Kidney tubule cell (primary cell): ENCODE data around the gene FGF12.

Experiments
- DNase-seq: peaks from one replicate; pipeline ENCODE4 v3.0.0-alpha.2; 2018; ENCODE audit warnings: low spot score

Gene FGF12

DNA sequence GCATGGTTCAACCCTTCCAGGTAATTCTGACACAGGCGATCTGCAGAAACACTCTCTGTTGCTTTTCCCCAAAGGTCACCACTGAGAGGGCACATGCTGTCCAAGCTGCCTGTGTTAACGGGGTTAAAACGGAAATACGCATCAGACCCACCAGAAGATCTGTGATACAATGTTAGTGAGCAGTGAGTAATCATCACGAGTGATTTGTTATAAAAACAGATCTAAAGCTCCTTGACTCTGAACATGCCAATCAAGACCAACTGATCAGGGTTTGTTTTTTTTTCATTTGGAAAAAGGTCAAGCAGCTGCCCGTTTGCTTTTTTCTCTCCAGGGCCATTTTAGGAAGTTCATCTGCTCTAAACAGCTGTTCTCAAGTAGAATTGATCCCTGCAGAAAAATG is 43.2 kb downstream of the FGF12 start:
- no peak for DNase-seq

DNA sequence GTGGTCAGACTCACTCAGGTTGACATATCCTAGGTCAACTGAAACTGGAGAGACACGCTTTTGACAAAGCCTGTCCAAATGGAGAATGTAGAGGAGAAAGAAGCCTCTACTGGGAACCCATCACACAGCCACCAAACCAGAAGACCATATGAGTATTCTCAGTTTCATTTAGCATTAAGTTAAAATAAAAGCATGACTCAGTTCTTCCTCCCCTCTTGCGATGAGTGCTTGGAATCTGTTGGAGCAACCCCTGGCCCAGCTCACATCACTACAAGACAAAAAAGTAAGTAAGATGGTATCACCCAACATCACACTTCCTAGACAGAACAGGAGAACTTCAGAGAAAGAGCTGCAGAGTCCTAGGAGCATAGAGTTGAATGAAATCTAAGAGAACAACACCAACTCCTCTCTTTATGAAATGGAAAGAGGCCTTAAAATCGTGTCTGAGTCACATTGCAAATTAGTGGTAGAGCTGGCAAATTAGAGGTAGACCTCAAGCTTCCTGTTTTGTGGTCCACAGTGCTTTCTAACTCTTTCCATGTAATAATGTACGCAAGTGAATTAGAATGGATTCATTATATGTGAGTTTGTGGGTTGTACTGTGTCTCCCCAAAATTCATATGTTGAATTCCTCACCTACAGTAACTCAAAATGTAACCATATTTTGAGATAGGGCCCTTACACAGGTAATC is 51.2 kb downstream of the FGF12 start:
- no peak for DNase-seq

DNA sequence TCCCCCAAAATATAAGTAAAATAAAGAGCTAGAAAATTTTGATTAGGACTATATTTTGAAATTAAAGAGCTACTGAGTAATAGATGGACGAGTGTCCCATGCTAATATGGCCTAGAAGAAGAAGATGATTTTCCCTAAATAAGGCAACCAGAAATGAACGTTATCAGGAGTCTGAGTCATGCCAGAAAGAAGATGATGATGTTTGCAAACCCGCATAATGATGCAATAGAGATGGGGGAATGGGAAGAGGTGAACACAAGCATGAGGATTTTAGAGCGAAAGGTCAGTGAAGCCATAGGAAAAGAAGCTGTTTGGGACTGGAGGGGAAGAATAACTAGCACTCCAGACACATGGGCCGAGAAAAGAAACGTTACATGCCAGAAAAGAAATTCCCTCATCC is 71.7 kb downstream of the FGF12 start:
- DNase-seq = no peak

DNA sequence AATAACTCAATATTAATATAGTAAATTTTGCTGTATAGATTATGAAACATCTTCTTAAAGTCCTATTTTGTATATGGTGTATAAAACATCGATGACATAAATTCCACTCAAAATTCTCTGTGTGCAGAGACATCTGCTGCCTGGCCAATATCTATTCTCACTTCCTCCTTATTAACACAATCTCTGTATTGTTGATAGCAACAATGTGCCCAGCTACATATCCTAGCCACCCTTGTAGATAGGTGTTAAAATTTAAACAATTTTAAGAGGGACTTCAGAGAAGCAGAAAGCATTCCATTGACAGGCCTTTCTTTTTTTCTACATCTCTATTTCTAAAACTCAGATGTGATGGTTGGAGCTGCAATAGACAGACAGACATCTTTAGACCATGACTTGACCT is 72.3 kb downstream of the FGF12 start:
- DNase-seq = no peak

DNA sequence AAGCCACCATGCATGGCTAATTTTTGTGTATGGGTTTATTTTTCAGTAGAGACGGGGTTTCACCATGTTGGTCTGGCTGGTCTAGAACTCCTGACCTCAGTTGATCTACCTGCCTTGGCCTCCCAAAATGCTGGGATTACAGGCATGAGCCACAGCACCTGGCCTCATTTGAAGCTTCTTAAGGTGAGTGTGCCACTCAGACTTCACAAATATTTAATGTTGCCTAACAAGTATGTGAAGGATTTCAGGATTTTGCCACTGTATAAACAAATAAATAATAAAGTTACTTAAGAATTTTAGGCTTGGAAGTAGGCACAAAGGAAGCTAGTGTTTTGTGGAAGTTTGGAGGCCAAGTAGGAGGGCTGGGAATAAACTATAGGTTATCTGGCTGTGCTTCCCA is 73.5 kb downstream of the FGF12 start:
- DNase-seq = no peak

DNA sequence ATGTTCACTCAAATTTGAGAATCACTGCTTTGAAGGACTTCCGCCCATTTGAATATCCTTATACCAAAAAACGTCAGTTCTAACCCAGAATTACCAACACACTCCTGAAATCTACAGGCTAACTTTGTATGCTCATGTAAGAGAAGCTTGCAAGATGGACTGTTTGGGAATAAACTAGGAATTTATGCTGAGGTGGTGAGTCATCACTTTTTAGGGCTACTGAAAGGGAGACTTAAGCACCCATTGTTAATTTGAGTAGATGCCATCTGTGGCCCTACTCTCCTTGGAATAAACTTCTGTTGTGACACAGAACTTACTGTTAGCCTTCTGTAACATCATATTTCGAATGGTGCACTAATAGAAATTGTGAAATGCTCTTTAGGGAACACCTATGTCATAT is 74.6 kb downstream of the FGF12 start:
- no peak for DNase-seq

DNA sequence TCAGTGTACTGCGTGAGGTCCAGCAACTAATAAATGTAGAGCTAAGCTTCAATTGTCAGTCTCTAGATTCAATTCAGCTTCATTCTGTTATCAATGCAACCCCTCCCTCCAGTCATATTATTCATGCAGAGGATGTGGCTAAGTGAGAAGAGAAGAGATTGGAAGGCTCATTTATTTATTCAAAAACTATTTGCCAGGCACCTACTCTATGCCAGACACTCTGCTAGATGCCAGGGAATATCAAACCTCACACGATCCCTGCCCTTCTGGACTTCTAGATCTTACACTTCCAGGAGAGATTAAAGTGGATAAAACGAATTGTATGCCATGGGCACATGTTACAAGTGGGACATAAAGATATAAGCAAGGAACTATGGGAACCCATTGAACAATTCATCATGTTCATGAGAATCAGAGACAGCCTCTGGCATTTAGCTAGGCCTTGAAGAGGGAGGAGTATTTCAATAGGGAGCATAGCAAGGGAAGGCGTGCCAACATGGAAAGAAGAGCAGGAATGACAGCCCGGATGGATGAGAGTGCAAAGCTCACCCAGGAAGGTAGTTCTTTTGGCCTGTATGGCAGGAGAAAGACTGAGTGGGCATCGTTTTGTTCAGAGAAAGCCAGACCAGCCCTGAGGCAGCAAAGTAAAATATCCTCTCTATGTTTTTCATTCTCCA is 75.4 kb downstream of the FGF12 start:
- DNase-seq = no peak

DNA sequence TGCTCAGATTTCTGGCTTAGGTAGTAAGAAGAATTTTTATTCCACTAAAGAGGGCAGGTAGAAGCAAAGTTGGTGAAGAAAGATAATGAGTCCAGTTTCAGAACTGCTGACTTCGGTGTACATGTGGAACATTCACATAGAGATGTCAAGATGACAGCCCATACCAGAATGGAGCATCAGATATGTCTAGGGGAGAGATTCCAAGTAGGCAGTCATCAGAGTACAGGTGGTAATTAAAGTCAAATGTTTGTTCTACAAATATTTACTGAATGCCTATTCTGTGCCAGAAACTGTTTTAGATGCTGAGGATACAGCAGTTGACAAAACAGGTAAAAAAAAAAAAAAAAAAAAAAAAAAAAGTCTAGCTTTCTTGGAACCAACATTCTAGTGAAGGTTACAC is 81.9 kb downstream of the FGF12 start:
- DNase-seq = no peak

DNA sequence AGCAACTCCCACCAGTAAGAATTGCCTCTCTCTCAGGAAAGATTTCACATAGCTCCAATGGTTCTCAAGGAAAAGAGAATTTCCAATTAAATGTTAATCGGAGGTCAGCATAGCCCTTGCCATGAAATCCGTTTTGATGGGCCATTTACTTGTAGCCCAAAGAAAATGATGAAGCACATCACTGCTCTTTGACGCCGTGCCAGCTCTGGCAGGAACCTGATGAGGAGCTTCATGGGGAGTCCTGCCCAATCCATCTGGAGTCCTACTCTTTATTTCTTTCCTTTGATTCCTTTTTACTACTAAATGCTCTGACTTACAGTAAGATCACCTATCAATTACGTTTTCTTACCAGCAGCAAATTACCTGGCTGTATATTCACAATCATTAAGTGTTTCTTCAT is 84.7 kb downstream of the FGF12 start:
- no peak for DNase-seq

DNA sequence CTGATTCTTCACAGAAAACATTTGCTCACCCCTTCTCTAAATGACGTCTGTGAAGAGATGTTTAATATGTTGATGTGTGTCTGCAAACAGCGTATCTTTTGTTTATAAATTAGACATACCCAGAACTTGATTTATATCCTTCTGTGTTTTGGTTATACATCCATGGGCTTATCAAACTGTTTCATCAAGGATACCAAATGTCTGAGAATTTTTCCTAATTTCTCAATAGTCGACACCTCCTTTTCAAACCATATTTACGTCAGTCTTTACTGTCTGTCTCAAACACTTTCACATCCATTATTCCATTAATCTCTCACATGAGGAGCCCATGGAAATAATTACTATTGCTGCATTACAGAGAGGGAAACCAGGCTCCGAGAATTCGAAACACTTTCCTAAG is 85.4 kb downstream of the FGF12 start:
- DNase-seq = no peak

DNA sequence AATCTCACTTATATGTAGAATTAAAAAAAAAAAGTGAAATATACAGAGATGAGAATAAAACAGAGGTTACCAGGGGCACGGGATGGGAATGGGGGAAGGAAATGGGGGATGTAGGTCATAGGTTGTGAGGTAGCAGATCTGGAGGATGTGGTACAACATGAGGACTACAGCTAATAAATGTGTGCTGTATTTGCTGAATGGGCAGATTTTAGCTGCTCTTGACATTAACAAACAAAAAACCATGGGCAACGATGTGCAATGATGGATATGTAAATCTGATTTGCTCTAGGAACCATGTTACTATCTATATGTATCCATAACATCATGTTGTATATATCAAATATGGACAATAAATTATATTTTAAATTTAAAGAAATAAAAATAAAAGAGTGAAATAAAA is 87.4 kb downstream of the FGF12 start:
- DNase-seq = no peak

DNA sequence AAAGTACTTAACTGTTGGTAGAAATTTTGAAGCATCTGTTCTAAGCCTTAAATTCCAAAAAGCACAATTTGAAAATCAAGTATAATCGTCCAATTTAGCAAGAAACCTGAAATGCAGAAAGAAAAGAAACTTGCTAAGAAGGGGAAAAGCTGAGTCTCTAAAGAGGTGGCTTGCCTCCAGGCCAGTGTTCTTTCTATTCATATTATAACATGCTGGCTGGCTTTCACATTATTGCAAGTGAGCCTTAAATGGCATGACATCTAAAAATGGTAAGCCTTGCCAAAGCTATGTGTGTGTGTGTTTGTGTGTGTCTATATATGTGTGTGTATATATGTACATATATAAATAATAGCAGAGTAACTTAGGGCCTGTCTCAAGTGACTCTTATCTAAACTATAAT is 89.5 kb downstream of the FGF12 start:
- no peak for DNase-seq

DNA sequence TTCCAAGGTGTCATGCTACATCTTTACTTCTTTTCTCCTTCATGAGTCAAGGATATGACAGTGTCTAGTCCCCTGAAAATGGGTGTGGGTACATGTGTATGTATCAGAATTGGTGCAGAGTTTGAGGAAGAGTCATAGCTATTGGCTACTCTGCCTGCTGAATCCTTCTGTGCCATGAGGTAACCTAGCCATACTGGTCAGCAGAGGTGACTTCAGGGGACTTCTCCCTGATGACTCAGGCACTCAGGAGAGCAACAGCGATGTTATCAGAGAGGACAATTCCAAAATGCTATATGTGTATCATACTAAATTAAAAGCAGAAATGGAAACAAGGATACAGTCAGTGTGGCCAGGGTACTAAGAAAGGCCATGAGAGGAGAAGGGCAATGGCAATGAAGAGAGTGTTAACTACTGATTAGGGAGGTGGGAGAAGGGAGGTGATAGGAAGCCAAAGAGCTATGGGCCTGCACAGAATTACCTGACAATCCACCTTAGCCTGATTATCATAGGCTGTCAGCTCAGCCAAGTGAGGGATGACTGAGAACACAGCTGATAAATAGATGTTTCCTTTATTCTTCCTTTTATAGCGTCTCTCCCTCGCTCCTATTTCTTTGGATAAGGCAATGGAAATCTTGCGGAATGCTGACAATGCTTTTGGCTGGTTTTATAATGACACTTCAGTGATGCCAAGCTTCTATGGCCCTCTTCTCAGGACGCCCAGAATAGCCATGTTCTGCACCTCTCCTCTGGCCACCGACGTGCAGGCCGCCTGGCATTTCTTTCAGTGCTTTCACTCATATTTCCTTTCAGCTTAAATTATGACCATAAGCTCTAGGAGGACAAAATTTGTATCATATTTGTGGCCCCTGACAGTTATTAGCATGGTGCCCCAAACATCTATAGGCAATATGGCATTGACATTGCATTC is 90.6 kb downstream of the FGF12 start:
- no peak for DNase-seq

DNA sequence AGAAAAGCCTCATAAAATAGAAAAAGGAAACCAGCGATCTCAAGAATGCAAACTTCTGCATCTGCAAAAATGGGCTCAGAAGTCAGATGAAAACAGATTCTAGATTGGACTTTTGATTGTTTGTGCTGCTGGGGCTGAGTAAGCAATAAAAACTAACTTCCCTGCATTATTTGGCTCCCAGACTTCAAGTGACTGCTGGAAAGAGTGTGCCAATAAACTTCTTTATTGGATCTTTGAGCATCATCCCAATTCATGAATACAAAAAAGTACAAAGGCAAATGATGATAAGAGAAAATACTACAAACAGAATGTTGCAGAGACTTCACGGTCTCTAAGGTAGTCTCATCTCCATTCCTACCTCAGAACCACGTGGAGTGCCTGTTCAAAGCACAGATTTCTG is 97.9 kb downstream of the FGF12 start:
- DNase-seq = no peak

DNA sequence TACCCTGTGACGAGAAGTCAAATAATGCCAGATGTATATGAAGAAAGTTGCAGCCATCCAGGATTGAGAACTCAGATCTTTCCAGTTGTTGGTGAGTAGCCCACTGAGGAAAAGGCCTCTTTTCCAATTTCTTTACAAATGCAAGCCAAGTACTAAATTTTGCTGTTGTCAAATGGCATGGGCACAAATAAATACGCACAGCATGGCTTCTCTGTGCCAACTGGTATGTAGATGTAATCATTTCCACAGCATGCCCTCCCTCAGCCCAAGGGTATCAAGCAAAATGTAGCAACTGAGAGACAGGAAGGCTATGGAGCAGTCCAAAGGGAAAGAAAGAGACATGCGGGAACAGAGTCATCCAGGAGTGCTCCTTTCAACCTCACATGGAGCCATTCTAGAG is 105.4 kb downstream of the FGF12 start:
- no peak for DNase-seq

DNA sequence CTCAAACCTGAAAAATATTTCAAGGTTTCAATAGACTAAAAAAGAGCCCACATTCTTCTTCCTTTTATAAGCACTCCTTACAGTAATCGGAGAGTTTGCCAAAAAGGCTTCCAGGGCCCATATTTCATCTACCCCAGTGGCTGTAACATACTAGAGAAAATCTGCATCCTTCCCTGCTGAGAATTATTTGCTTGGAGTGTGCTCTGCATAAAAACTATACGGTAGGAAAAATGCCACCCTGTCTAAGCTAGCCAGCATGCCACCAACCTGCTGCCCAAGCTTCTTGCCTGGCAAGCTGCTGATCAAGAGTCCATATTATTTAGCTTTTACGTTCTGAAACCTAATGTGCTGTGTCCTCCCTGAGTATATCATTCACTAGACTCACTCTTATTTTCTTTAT is 107.1 kb downstream of the FGF12 start:
- no peak for DNase-seq

DNA sequence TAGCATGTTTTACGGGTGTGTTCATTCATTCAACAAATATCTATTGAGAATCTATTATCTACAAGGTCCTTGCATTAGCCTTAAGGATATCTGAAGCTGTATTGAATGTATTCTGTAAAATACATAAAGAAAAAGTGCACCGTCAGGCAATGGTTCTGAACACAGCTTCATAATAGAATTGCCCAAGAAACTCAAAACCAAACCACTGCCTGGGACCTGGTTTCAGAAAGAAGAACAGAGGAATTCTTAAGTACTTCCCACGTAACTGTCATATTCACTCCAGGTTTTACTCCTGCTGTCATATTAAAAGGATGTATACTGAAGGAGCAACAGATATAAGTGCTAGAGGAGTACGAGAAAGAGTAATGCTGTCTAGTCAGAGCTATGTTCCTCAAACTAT is 115.9 kb downstream of the FGF12 start:
- no peak for DNase-seq

DNA sequence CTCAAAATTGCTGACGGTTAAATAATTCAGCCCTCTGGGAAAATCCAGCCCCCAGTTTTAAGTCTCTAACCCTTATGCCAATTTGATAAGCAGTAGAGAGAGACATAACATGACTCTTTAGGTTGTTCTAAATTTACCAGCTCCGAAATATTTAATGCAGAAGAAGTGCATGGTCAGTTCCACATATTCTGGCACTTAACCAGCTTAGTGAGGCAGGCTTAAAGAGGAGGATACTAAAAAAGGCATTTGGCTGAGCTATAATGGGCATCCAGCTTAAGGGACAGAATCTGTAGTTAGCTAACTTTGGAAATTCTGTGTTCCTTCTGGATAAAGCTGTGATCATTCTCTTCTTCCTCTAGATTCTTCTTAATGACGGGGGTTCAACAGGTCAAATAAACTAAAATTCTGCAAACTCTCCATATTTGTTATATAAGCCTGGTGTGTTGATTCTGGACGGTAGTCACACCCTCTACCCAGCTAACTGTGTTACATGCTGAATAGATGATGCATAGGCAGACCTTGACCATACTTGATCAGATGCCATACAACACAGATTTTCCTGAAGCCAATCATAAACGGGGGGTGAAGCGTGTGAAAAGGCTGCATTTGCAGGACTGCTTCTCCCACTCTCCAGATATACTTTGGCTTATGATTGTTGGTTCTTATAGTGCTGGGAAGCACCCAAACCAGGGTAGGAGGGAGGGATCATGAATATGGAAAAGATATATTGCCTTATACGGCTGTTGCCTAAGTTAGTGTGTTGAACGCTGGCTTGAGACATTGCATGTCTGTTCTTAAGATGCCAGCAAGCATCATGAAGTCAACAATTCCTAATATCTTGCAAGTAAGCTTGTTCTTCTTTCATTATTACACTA is 118.4 kb downstream of the FGF12 start:
- no peak for DNase-seq

DNA sequence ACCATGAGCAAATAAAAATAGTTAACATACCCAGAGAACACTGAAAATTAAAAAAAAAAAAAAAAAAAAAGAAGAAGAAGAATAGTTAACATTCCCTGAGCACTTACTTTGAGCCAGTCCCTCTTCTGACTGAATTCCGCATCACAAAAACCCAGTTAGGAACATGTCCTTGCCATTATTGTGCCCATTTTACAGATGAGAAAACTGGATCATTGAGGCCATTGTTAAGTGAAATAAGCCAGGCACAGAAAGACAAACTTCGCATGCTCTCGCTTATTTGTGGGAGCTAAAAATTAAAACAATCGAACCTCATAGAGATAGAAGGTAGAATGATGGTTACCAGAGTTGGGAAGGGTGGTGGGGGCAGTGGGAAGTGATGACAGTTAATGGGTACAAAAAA is 119.5 kb downstream of the FGF12 start:
- no peak for DNase-seq

DNA sequence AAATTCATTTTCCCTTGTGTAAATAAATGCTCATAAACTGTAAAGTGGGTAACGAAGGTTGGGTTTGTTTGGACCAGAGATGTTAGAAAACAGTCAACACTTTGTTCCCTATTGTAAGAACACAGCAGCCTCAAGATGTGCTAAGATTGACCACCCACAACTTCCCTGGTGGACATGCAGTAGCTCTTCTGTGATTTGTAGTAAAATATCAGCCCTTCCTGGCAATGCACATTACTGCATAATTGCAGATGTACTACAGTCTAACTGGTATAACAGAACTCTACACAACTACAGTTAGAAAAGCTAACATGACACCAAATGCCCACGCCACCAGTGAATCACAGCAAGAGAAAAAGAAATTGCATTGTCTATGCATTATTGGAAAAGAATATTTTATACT is 129.4 kb downstream of the FGF12 start:
- no peak for DNase-seq

DNA sequence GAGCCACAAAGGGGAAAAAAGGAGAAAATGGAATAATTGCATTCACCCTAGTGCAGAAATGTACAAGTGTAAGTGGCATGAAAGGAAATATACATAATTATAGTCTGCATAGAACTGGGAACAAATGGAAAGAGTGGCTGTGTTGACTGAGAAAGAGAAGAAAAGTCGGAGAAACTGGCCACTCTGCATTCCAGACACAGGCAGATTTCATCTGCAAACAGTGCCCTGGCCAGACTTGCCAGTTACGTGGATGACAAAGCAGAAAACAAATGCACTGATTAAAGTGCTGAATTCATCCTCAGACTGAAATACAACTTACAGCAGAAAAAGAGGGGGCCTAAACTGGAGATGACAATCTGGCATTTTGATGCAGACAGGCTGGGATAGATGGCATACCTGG is 129.8 kb downstream of the FGF12 start:
- DNase-seq = no peak

DNA sequence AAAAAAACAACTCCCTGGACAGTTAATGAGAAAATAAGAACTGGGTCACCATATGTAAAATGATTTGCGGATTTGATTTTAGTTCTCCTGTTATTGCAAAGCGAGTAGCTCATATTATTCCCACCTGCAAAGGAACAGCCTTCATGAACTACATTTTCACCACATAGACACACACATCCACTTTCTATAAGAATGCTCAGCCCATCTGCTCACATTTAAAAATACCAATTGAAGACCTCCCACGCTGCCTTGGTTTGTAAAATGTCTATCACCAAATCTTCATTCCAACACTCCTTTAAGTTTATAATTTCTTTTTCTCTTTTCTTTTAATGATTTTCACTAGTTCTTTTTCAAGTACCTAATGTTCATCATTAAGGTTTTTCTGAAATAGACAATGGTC is 148.6 kb downstream of the FGF12 start:
- no peak for DNase-seq
